ENCODE data around the gene PRDM1. TPM values are rescaled to one million over a fixed set of nuclear protein-coding genes. Genes with fewer than 3 reads are reported as not detected.

PRDM1 gene
- 15.9 TPM for total RNA-seq

- peak; percentile 88 for DNase-seq (ENCODE audit: low spot score)
- intact Hi-C loops (cut with DNase I): no loop called here
- ATAC-seq: peak; percentile 86
Measured at GRCh38 chr6:106085984-106086813, at the start of gene PRDM1. Gene PRDM1, plus strand, starts transcription at chr6:106086336. Its CDS starts 218 bp downstream, at chr6:106086554.

GRCh38 chr6:106037060-106037459 is 49.1 kb upstream of the PRDM1 start:
- ATAC-seq (no peak), DNase-seq (ENCODE audit: low spot score) (no peak)
- intact Hi-C loops (cut with DNase I): no loop called here

GRCh38 chr6:106039897-106040592 is 46.1 kb upstream of the PRDM1 start:
- intact Hi-C loops (cut with DNase I): loop anchor here (2.0 kb wide), 1 partner anchor 65 kb away; no protein-coding TSS in a partner anchor
- ATAC-seq: no peak
- no peak for DNase-seq (ENCODE audit: low spot score)

- DNase-seq (ENCODE audit: low spot score): no peak
- intact Hi-C loops (cut with DNase I): no loop called here
- ATAC-seq: no peak
Measured at GRCh38 chr6:106044151-106044550, 42.0 kb upstream of the PRDM1 start.

- intact Hi-C loops (cut with DNase I): no loop called here
- no peak for ATAC-seq
- DNase-seq (ENCODE audit: low spot score): no peak
Measured at GRCh38 chr6:106045077-106045476, 41.1 kb upstream of the PRDM1 start.

GRCh38 chr6:106046116-106046853 is 39.9 kb upstream of the PRDM1 start:
- ATAC-seq (no peak), DNase-seq (ENCODE audit: low spot score) (no peak)
- intact Hi-C loops (cut with DNase I): no loop called here

GRCh38 chr6:106046854-106047200 is 39.3 kb upstream of the PRDM1 start:
- ATAC-seq: no peak
- intact Hi-C loops (cut with DNase I): no loop called here
- no peak for DNase-seq (ENCODE audit: low spot score)

- DNase-seq (ENCODE audit: low spot score): no peak
- ATAC-seq: no peak
- intact Hi-C loops (cut with DNase I): no loop called here
Measured at GRCh38 chr6:106048336-106048735, 37.8 kb upstream of the PRDM1 start.

- intact Hi-C loops (cut with DNase I): no loop called here
Measured at GRCh38 chr6:106050538-106050937, 35.6 kb upstream of the PRDM1 start.

GRCh38 chr6:106051226-106051625 is 34.9 kb upstream of the PRDM1 start:
- DNase-seq (ENCODE audit: low spot score) (no peak), ATAC-seq (no peak)
- intact Hi-C loops (cut with DNase I): no loop called here

More at GRCh38 chr6:106050538-106050937, 35.6 kb upstream of the PRDM1 start:
- no peak for ATAC-seq
- DNase-seq (ENCODE audit: low spot score): no peak

GRCh38 chr6:106053484-106054205 is 32.5 kb upstream of the PRDM1 start:
- DNase-seq (ENCODE audit: low spot score) (no peak), ATAC-seq (no peak)
- intact Hi-C loops (cut with DNase I): no loop called here

GRCh38 chr6:106055489-106055888 is 30.6 kb upstream of the PRDM1 start:
- no peak for DNase-seq (ENCODE audit: low spot score)
- ATAC-seq: no peak
- intact Hi-C loops (cut with DNase I): no loop called here

GRCh38 chr6:106056060-106056745 is 29.9 kb upstream of the PRDM1 start:
- no peak for ATAC-seq
- DNase-seq (ENCODE audit: low spot score): no peak

GRCh38 chr6:106056746-106057390 is 29.3 kb upstream of the PRDM1 start:
- ATAC-seq: no peak
- intact Hi-C loops (cut with DNase I): no loop called here
- DNase-seq (ENCODE audit: low spot score): no peak

More at GRCh38 chr6:106056060-106056745, 29.9 kb upstream of the PRDM1 start:
- intact Hi-C loops (cut with DNase I): no loop called here

- DNase-seq (ENCODE audit: low spot score): no peak
- intact Hi-C loops (cut with DNase I): no loop called here
Measured at GRCh38 chr6:106059331-106059730, 26.8 kb upstream of the PRDM1 start.

GRCh38 chr6:106060167-106060566 is 26.0 kb upstream of the PRDM1 start:
- intact Hi-C loops (cut with DNase I): no loop called here
- DNase-seq (ENCODE audit: low spot score): no peak

More at GRCh38 chr6:106059331-106059730, 26.8 kb upstream of the PRDM1 start:
- no peak for ATAC-seq

GRCh38 chr6:106063448-106063850 is 22.7 kb upstream of the PRDM1 start:
- ATAC-seq (no peak), DNase-seq (ENCODE audit: low spot score) (no peak)
- intact Hi-C loops (cut with DNase I): no loop called here

More at GRCh38 chr6:106060167-106060566, 26.0 kb upstream of the PRDM1 start:
- ATAC-seq: no peak

GRCh38 chr6:106064142-106064541 is 22.0 kb upstream of the PRDM1 start:
- DNase-seq (ENCODE audit: low spot score): no peak
- no peak for ATAC-seq
- intact Hi-C loops (cut with DNase I): no loop called here
